Measurements from ENCODE around the gene APC2. TPM values are rescaled to one million over a fixed set of nuclear protein-coding genes. Genes with fewer than 3 reads are reported as not detected.

The APC2 gene
- total RNA-seq, 1 experiment from 2014 or later = 1.4 TPM

GRCh38 chr19:1434577-1435060 lies 15.3 kb upstream of the APC2 start:
- ATAC-seq (no peak), DNase-seq (ENCODE audit: low spot score) (no peak)
- TF ChIP-seq TCF7 (CRISPR knock-in tag; IDR thresholded peaks at IDR 0.05; ENCODE audit: low read depth) (no peak), ZBTB21 (CRISPR knock-in tag; IDR thresholded peaks at IDR 0.05; ENCODE audit: borderline replicate concordance) (no peak), TEAD1 (CRISPR knock-in tag; IDR thresholded peaks at IDR 0.05) (no peak), MXD4 (CRISPR knock-in tag; IDR thresholded peaks at IDR 0.05; ENCODE audit: borderline replicate concordance) (no peak), MYBL2 (CRISPR knock-in tag; IDR thresholded peaks at IDR 0.05) (no peak), MAX (CRISPR knock-in tag; IDR thresholded peaks at IDR 0.05) (no peak), GTF2I (CRISPR knock-in tag; conservative IDR thresholded peaks at IDR 0.05) (no peak), ATF1 (CRISPR knock-in tag; IDR thresholded peaks at IDR 0.05) (no peak), CREB1 (CRISPR knock-in tag; IDR thresholded peaks at IDR 0.05) (no peak), USF1 (CRISPR knock-in tag; IDR thresholded peaks at IDR 0.05) (no peak), RORB (CRISPR knock-in tag; IDR thresholded peaks at IDR 0.05) (no peak)
- TF ChIP-seq, protein P1, sequence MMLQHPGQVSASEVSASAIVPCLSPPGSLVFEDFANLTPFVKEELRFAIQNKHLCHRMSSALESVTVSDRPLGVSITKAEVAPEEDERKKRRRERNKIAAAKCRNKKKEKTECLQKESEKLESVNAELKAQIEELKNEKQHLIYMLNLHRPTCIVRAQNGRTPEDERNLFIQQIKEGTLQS (CRISPR knock-in tag; conservative IDR thresholded peaks at IDR 0.05) = no peak
- TF ChIP-seq, protein P2, sequence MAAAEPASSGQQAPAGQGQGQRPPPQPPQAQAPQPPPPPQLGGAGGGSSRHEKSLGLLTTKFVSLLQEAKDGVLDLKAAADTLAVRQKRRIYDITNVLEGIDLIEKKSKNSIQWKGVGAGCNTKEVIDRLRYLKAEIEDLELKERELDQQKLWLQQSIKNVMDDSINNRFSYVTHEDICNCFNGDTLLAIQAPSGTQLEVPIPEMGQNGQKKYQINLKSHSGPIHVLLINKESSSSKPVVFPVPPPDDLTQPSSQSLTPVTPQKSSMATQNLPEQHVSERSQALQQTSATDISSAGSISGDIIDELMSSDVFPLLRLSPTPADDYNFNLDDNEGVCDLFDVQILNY (CRISPR knock-in tag; IDR thresholded peaks at IDR 0.05) = no peak
- TF ChIP-seq, protein P3, sequence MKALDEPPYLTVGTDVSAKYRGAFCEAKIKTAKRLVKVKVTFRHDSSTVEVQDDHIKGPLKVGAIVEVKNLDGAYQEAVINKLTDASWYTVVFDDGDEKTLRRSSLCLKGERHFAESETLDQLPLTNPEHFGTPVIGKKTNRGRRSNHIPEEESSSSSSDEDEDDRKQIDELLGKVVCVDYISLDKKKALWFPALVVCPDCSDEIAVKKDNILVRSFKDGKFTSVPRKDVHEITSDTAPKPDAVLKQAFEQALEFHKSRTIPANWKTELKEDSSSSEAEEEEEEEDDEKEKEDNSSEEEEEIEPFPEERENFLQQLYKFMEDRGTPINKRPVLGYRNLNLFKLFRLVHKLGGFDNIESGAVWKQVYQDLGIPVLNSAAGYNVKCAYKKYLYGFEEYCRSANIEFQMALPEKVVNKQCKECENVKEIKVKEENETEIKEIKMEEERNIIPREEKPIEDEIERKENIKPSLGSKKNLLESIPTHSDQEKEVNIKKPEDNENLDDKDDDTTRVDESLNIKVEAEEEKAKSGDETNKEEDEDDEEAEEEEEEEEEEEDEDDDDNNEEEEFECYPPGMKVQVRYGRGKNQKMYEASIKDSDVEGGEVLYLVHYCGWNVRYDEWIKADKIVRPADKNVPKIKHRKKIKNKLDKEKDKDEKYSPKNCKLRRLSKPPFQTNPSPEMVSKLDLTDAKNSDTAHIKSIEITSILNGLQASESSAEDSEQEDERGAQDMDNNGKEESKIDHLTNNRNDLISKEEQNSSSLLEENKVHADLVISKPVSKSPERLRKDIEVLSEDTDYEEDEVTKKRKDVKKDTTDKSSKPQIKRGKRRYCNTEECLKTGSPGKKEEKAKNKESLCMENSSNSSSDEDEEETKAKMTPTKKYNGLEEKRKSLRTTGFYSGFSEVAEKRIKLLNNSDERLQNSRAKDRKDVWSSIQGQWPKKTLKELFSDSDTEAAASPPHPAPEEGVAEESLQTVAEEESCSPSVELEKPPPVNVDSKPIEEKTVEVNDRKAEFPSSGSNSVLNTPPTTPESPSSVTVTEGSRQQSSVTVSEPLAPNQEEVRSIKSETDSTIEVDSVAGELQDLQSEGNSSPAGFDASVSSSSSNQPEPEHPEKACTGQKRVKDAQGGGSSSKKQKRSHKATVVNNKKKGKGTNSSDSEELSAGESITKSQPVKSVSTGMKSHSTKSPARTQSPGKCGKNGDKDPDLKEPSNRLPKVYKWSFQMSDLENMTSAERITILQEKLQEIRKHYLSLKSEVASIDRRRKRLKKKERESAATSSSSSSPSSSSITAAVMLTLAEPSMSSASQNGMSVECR (CRISPR knock-in tag; IDR thresholded peaks at IDR 0.05; ENCODE audit: borderline replicate concordance) = no peak
- ChIA-PET CTCF (no interaction called here), POLR2A (no interaction called here)
- no peaks in the 10 kb centered on the region for H3K27me3 Mint-ChIP-seq (ENCODE audit: low read depth)
- H3K27ac Mint-ChIP-seq = no peak overlapping the region
- peaks cover 33% of the 10 kb centered on the region for H3K36me3 Mint-ChIP-seq
- no peaks in the 10 kb centered on the region for H3K9me3 Mint-ChIP-seq
- peaks cover 3% of the 10 kb centered on the region for H3K4me1 Mint-ChIP-seq
- H3K4me3 Mint-ChIP-seq = no peak overlapping the region

DNA sequence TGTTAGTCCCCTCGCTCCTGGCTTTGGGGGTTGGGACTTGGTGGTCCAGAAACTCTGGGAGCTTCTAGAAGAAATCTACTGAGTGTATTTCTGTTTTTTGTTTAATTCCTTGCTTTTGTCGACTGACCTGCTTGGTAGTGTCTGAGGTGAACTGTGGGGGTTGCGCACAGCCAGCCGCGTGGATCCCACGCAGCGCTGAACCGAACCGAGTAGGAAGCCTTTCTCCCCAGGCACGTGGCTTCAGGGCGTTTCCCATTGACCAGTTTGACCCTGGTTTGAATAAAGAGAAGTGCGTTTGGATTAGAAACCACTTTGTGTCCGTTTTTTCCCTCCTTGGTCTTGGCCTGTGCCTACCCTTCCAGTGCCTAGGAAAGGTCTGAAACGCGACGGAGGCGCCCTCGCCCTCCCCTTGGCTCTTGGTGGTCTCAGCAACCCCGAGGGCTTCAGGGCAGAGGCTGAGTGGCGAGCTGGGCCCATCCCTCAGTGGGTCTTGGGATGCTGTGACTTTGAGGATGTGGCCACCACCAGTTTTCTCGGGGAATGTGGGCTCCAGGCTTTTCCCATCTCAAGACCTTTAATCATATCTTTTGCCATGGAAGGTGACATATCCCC lies 14.4 kb upstream of the APC2 start:
- Mint-ChIP-seq H3K27me3 (ENCODE audit: low read depth) (no peaks in the 10 kb centered on the region), H3K4me3 (no peak overlapping the region), H3K4me1 (peaks cover 9% of the 10 kb centered on the region), H3K9me3 (no peaks in the 10 kb centered on the region), H3K27ac (peak overlapping the region; percentile 91), H3K36me3 (peaks cover 38% of the 10 kb centered on the region)
- DNase-seq (ENCODE audit: low spot score) = no peak
- no peak for ATAC-seq
- POLR2A ChIA-PET = interaction anchor here (1.0 kb wide), 1 partner anchor 27 kb away, joined by 3 read pairs; no protein-coding TSS in a partner anchor
- CTCF ChIA-PET = interaction anchor here (1.1 kb wide), 1 partner anchor 32 kb away, joined by 3 read pairs; no protein-coding TSS in a partner anchor
- no peak for TF ChIP-seq GRHL2 (CRISPR knock-in tag; IDR thresholded peaks at IDR 0.05; ENCODE audit: insufficient replicate concordance, severe bottlenecking)
- TF ChIP-seq SP1 (CRISPR knock-in tag; conservative IDR thresholded peaks at IDR 0.05) = no peak
- no peak for TF ChIP-seq ZNF121 (CRISPR knock-in tag; IDR thresholded peaks at IDR 0.05)
- no peak for TF ChIP-seq ETV6 (CRISPR knock-in tag; IDR thresholded peaks at IDR 0.05)
- no peak for TF ChIP-seq HMGXB4 (CRISPR knock-in tag; IDR thresholded peaks at IDR 0.05)
- no peak for TF ChIP-seq USF2 (CRISPR knock-in tag; IDR thresholded peaks at IDR 0.05)
- no peak for TF ChIP-seq AFF4 (CRISPR knock-in tag; IDR thresholded peaks at IDR 0.05; ENCODE audit: borderline replicate concordance)

Measured in WTC11 (cell line).